Measurements from ENCODE around the gene LRRFIP2.

DNA sequence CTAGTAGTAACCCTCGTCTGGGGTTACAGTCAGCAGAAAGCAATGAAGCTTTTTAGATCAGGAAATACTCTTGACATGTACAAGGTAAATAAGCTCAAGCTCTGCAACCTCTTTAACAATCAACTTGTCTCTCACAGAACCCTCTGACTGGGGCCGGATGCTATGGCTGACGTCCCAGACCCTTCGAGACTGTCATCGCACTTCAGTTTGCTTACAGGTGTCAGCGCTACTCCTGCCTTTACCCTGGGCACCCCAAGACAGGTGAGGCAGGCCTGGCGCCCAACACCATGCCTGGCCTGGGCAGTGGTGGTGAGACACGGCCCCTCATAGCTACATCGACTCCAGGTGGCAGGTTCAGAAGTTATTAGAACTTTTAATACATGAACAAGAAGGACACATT lies 30.6 kb downstream of the LRRFIP2 start:
- TF ChIP-seq POLR2A (IDR thresholded peaks at IDR 0.05): no peak
- TF ChIP-seq, protein P1, sequence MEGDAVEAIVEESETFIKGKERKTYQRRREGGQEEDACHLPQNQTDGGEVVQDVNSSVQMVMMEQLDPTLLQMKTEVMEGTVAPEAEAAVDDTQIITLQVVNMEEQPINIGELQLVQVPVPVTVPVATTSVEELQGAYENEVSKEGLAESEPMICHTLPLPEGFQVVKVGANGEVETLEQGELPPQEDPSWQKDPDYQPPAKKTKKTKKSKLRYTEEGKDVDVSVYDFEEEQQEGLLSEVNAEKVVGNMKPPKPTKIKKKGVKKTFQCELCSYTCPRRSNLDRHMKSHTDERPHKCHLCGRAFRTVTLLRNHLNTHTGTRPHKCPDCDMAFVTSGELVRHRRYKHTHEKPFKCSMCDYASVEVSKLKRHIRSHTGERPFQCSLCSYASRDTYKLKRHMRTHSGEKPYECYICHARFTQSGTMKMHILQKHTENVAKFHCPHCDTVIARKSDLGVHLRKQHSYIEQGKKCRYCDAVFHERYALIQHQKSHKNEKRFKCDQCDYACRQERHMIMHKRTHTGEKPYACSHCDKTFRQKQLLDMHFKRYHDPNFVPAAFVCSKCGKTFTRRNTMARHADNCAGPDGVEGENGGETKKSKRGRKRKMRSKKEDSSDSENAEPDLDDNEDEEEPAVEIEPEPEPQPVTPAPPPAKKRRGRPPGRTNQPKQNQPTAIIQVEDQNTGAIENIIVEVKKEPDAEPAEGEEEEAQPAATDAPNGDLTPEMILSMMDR (IDR thresholded peaks at IDR 0.05): no peak
- TF ChIP-seq EP300 (IDR thresholded peaks at IDR 0.05): no peak

Measured in ovary (tissue), 3 donors.